HG03159 (cell line): ENCODE results near the gene RAMACL.
"Not testable (repeated sequence)": the region's sequence is repeated elsewhere in the genome, so short reads cannot be mapped to it uniquely, and the experiment has no call there.

Source experiments
- ATAC-seq: cut with Tn5 transposase; IDR thresholded peaks from one replicate; pipeline ENCODE4 v1.9.1; 2021; ENCODE audit warnings: mild to moderate bottlenecking, moderate library complexity; ENCODE audit not compliant: unreplicated experiment

The RAMACL gene

DNA sequence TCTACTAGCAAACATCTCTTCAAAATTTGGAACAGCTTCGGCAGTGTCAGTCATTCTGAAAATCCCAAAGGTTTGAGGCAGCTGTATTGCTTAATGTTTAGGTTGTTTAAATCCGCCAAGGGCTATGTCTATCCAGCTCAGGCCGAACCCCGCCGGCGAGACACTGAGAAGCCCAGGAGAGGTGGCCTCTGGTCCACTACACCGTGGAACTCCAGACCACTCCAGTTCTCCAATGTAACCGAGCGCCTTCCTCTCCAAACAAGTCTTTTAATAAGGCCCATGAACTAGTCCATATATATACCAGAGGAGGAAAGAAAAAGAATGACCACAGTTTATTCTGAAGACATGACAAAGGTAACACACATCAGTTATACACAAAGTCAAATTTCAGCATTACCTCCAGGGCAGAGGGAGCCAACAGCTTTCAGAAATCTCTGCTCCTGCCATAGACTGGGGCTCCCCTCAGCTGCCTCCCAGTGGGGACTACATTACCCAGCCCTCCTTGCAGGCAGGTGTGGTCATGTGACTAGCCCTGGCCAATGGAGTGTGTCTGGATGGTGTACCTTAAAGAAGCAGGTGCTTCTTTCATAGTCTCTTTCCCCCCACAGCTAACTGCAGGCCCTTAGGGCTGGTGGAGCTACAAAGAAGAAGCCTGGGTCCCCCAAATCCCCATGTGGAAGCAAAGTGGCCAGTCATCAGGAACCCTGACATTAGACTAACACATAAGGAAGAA is at the start of gene RAMACL:
TSS of gene RAMACL (minus strand) at position 255 of the 733 bp plus-strand sequence. CDS start at position 54, 201 bp downstream.
- ATAC-seq, result peak; percentile 73

DNA sequence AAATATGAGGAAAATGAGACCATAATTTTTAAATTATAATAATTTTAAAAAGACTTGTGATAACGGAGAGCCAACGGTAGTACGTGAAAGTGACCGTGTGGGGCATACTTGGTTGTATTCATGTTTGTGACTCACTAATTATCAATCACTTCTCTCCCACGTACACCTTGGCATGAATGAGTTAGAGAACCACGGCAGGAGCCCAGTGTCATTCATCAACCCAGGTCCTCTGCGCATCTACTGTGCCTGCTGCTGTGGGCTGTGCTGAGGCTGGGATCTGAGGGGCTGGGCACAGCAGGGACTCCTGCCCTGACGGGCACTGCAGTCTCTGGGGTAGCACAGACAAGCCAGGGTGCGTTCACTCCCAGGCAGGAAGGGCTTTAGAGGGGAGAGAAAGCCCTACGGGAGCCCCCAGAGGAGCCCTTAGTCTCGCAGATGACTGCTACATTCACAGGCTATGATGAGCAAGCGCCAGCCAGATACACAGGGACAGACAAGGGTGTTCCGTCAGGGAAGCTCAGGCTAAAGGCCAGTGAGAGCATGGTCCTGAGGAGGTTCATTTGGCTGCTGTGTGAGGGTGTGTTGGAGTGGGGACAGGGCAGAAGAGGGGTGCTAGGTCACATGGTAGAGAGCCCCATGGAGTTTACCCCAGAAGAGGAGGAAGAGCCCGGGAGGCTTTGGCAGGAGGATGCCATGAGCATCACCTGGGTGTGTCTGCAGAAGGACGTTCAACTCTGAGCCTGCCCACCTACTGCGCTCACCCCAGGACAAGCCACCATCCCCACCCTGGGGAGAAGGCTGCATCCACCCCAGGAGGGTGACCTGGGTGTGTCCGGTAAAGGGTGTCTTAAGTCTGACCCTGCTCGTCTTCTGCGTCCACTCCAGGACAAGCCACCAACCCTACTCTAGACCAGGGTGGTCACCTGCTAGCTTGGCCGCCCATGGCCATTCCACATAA is 48.8 kb upstream of the RAMACL start:
- no peak for ATAC-seq

DNA sequence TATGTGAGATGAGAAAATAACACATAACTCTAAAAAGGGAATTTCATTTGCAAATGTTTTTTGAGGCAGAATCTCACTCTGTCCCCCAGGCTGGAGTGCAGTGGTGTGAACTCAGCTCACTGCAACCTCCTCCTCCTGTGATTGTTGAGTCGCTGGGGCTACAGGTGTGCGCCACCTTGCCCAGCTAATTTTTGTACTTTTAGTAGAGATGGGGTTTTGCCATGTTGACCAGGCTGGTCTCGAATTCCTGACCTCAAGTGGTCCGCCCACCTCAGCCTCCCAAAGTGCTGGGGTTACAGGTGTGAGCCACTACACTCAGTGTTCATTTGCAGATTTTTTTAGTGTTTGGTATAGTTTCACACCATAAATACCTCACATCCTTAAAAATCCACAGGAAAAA is 48.1 kb upstream of the RAMACL start:
- not testable (repeated sequence) for ATAC-seq

DNA sequence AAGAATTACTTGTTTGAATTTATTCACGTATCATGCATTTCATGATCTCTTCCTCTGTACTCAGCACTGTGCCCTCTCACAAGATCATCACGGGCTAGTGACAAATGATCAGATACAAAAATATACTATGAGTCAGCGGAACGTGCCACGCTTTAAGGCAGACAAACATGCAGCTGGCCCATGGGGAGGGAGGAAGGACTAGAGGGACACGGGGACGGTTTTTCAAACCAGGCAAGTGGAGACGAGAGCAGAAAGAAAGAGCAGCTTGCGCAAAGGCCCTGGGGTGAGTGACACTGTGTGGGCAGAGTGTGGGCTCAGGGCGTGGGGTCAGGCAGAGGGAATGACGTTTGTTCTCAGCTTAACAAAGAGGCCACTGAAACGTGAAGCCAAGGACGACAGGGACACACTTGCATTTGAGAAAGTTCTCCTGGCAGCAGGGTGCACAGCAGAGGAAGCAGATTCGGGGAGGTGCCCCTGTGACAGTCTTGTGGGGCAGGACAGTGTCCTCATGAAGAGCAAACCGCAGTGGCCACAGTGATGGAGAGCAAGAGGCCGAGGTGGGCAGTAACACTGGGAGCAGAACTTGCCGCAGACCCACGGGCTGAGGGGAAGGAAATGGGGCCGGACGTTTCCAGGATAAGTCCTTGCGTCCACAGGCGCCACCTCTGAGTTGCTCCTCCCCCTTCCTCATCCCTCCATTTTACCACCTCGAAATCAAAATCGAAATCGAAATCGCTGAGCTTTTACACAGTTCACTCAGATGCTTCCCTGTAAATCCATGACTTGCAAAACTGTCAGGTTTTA is 47.5 kb upstream of the RAMACL start:
- ATAC-seq, result no peak

DNA sequence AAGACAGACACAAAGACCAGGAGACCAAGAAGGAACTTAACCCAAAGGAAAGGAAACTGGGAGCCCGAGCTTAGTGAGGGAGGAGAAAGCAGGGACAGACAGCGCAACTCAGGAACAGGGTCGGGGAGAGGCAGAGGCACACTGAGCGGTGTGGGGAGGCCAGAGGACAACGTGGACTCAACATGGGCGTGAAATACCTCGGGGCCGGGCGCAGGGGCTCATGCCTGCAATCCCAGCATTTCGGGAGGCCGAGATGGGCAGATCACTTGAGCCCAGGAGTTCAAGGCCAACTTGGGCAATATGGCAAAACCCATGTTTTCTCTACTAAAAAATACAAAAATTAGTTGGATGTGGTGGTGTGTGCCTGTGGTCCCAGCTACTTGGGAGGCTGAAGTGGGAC is 46.3 kb upstream of the RAMACL start:
- no peak for ATAC-seq

DNA sequence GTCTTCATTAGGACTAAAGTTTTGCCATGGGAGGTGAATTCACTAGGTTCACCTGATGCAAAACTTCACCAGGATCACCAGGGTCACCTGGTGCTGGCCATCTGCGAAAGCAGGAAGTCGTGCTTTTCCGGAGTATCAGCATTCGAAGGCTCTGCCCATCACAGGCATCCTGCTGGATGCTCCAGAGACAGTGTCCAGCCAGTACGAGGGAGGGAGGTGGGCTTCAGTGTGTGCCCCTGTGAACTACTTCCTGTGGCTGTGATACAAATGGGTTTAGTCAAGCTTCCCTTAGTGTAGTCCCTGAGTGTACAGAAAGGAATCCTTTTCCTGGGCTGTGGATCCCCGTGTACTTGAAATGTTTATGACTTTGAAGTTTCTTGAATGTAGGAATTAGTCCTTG is 44.0 kb upstream of the RAMACL start:
- ATAC-seq, result no peak

DNA sequence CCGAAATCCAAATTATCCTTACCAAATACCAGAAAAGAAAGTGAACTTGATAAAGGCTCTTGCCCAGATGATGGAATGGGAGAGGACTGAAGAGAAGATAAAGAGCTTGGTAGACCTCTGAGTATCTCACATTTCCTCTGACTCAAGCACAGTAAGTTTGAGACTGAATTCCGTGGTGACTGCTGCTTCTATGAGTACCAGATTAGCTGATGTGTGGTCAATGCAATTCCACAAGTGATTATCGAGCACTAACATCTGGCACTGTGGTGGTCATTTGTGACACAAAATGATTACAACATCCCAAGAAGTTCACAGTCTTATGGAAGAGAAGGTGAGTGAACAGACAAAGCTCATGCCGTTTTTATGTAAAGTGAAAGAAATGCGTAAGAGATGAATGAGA is 43.1 kb upstream of the RAMACL start:
- ATAC-seq, result no peak

DNA sequence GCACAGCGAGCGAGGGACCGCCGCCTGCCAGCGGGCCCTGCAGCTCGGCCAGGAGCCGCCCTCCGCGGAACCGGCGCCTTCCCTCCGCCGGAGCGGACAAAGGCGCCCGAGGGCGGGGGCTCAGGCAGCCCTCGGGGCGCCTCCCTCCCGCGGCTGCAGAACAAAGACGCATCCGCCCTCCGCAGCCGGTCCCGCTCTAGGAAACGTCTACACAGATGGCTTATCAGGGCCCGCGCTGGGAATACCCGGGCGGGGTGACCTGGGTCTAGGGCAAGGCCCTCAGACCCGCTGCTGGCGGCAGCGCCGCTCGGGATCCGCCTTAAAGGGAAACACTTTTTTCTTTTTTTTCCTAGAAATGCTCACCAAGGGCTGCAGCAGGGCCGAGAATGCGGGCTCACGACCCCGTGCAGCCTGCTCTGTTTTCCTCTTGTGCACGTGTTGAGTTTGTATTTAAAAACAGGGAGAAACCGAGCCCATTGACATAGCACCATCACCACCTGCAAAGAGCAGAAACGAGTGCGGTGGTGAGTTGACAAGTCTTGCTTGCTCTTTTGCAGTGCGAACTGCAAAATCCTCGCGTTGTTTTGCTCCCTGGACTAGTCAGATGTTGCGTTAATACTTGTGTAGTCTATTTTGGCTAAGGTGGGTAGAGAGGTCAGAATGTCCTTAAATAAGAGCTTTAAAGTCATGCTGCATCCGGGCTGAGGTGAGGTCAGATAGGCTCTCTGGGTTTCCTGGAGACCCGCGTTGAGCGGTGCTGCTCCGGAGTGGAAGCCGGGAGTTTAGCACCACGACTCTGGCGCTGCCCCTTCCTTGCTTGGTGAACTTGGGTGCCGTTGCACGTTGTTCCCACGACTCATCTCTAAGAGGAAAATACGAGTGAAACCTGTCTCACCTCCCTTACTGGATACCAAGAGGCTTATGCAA is 41.7 kb upstream of the RAMACL start:
- peak; percentile 24 for ATAC-seq

DNA sequence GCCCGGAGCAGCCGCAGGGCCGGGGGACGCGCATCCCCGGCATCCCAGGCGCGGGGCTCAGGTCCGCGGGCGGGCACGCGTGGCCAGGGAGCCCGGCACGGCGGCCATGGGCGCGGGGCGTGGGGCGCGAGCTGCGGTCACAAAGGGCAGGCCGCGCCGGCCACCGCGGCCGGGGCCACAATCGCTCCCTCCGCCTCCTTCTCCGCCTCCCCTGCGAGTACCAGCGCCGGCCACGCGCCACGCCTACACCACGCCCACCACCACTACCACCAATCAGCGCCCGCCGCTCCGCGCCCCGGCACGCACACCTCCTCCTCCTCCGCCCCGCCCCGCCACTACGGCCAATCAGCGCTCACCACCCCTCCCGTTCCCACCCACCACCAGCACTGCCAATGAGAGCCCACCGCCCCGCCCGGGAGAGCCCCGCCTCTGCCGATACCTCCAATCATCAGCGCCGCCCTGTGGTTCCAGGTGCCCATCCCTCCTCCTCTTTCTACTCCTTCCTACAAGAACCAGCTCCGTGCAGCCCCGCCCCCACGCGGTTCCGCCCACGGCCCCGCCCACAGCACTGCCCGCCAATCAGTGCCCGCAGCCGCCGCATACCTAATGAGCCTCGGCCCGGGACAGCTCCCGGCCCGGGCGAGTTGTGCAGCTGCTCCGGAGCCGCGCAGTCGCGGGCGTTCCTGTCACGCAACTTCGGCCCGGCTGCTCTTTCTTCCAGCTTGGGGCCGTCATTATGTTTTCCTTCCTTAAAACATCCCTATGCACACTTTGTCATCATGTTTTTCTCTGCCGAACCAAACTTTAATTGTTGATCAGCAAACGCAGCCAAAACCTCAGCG is 40.8 kb upstream of the RAMACL start, which contains the start of gene RPS6KA2:
TSS of gene RPS6KA2 (minus strand) at position 219 of the 842 bp plus-strand sequence. CDS start 232 bp downstream, outside the sequence.
- ATAC-seq, result peak; percentile 88

DNA sequence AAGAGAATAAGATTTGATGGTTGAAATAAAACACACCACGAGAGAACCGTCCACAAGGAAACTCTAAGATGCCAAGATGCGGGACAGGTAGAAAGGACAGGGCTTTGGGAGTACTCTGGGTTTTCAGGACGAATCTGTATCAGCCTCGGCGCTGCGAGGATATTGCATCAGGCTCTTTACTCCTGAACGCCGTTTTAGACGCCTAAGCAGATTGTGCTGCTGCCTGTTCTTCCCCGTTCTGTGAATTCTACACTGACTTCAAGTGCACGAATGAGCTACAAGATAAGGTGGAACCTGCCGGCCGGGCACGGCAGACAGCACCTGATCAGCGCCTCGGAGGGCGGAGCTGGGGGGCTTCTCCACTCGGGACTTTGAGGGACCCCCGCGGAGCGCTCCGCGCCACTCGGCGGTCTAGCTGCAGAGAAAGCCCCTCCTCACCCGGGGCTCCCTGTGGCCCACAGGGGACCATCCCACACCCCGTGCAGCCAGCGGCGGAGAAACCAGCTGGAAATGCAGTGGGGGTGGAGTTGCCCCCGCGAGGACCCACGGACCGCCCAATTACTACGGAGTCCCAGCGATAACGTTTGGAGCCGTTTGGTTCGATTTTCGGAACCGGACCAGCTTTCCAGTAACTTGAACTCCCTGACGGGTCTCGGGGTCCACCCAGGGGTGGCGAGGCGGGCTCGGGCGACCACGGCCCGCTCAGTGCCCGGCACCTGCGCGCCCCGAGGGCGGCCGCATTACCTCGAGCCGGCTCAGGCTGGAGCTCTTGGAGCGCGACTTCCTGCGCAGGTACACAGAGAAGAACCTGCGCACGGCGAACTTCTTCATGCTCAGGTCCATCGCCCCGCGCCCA is 39.9 kb upstream of the RAMACL start:
- peak; percentile 0 for ATAC-seq

DNA sequence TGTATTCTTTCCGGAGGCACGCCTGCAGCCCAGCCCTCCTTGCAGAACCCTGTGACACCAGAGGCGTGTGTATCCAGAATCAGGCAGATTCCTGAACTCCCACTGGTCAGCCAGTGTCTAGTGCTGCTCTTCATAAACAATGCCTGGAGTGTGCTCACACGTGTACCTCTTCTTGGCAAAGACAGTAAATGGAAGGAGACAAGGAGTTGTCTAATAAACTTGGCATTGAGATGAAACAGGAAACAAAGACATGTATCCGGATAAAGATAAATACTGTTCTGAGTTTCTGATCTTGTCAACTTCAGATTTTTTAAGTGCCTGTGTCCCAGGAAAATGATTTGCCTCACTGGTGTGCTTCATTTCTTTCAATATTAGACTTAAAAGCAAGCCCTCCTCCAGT is 38.9 kb upstream of the RAMACL start:
- ATAC-seq, result no peak

DNA sequence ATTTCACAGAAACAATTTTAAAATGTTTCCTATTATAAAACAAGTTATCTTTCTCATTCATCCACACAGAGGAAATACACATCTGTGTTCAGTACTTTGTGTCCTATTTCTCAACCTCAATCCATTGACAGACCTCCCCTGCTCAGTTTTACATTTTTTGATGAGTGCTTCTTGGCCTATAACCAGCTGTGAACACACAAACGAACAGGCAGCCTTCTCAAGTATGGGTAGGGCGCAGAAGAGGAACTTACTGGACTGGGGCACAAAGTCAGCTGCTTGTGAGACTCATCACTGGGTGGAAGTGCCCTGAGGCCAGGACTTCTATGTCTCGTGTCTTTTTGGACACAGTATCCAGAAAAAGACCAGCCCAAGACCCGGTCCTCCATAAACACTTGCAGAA is 37.8 kb upstream of the RAMACL start:
- no peak for ATAC-seq

DNA sequence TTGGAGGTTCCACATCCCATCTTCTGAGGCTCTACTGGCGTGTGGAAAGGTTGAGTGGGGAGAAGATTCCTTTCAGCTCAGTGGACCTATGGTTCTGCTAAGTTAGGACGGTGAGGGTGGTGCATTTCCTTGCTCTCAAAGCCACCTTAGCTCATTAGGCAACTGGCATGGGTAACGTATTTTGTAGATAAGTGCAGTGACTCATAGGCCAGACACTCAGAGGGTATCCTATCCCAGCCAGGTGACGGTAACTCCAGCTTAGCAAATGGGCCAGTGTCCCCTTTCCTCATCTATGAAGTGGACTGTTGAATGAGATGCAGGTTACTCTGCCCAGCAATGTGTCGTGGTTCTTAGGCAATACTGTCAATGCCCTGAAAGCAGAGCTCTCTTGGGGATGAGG is 36.8 kb upstream of the RAMACL start:
- ATAC-seq, result no peak

DNA sequence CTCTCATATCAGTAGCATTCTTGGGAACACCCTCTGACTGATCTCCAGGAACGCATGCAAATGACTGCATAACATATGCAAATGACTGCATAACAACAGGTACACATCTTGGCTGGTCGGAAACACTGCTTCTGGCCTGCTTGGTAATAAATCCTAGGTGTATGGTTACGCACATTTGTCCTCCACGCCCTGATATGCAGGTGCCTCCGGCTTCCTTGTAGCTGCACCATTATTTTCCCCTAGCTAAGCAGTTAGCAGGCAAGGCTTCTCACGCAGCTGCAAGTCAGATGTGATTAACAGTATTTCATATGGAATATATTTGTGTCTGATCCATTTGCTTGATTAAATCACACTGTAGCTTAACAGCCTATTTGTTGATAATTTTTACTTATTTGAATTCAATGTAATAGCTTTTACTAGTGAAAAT is 34.6 kb upstream of the RAMACL start:
- ATAC-seq, result no peak

DNA sequence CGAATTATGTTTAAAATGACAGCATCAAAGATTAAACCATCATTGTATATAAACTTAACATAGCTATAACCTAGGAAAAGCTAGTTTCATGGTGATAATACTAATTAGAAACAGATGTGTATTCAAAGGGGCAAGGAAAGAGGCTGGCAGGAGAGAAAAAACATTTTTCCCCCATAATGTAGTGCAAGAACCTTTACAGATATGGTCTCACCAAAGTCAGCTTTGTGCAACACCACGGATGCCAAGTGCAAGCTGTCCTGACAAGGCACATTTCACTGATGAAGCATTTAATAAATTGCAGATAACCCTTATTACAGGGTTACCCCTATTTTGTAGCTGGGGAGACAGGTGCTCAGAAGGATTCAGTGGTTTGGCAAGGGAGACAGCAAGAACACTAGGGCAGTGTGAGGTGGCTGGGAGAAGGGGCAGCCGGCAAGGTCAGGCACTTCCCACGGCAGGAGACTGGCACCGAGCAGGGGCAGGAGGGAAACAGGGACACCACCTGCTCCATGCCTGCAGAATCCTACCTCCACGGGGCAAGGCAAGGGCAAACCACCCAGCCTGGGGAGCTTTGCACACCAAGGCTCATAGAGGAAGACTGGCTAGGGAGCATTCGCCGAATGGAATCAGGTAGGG is 34.1 kb upstream of the RAMACL start:
- no peak for ATAC-seq

DNA sequence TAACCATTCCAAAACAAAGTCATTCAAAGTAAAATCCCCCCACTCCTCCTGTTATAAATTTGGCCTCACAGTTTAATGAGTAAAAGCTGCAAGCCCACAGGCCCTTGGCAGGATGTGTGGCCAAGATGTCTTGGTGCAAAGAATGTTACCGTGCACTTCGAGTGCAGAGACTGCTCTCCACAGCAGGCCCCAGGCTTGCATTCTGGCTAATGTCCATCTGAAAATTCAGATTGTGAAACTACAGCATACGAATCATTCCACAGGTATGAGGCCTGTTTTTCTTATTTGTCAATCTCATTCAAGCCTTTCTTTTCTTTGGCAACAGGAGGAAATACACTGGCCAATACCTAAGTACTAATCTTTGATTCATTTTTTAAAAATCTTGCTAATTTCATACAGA is 33.4 kb upstream of the RAMACL start:
- no peak for ATAC-seq

DNA sequence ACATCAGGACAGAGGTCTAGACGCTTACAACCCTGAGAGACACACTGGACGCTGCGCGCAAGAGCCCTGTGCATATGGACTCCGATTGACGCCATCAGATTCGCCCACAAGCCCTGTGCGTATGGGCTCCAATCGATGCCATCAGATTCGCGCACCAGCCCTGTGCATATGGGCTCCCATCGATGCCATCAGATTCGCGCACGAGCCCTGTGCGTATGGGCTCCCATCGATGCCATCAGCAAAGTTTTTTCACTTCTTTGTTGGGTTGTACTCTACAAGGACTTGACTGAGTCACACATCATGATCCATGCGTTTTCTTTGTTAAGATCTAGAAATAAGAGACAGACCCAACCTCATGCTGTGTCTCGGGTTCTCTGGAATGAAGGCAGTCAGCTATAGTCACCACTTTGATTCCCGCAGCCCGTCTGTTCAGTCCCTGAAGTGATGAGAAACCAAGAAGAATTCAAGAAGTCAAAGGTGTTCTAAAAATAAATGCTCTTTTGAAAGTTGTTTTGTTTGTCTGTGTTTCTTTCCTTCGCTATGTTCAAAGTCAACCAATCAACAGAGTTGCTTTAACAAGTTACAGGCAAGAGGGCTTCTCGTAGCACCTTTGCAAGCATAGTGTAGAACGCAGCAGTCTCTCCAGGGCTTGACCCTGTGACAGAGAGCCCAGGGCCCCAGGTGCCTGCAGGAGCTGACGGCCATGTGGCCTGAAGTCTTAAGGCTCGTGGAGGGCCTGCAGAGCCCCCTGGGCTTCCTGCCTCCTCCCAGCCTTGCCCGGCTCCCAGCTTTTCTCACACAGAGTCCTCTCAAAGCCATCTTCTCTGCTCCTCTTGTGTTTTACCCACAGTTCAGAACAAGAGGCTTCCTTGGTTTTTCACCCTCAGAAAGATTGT is 32.6 kb upstream of the RAMACL start:
- no peak for ATAC-seq
